CD4-positive, alpha-beta T cell treated with Interferon gamma for 1 hour (primary cell): Measurements from ENCODE around the gene HAND1.

Source experiments
- DNase-seq: peaks from one replicate; pipeline ENCODE4 v3.0.0-alpha.2; 2020

HAND1 gene

GRCh38 chr5:154503698-154504039 lies 25.6 kb upstream of the HAND1 start:
- no peak for DNase-seq

DNA sequence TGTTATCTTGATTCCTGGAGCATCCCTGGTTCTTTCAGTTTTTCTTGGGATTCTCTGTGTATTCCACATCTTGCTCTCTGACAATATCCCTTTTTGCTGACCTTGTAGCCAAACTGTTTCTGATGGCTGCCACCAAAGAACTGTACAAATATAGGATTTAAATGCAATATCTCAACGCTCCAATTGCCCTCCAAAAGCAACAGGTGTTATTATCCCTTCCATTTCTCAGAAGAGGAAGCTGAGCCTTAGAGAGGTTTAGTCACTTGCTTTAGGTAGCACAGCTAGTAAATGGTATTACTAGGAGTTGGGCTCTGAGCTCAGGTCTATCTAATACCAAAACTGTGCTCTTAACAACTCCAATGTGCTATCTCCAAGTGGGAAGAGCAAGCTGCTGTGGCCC lies 24.2 kb upstream of the HAND1 start:
- DNase-seq: no peak

DNA sequence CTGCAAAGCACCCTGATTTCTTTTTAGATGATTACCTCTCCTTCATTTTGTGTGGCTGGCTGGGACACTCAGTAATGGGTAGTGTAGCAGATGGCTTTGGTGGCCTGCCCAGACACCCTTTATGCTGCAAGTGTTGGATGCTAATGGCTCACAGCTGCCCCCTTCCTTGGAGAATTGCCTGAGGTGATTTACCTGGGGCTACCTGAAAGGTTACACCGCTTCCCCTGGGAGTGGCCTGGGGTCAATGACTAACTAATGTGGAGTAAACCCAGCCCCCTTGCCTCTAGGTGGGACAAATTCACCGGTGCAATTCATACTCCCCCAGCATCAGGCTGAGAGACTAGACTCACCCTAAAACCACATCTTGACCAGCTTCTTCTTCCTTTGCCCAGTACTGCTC lies 23.5 kb upstream of the HAND1 start:
- DNase-seq: no peak

GRCh38 chr5:154498994-154499393 lies 21.0 kb upstream of the HAND1 start:
- DNase-seq: no peak

GRCh38 chr5:154498591-154498990 lies 20.6 kb upstream of the HAND1 start:
- no peak for DNase-seq

DNA sequence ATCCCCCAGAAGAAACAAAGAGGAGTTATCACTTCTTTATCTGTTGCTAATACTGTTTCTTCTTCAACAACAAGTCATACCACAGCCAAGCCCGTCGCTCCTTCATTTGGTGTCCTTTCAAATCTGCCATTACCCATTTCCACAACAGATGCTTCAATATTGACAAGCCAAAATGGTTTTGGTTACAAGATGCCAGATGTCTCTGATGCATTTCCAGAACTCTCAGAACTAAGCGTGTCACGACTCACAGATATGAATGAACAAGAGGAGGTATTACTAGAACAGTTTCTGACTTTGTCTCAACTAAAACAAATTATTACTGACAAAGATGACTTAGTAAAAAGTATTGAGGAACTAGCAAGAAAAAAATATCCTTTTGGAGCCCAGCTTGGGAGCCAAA lies 16.0 kb upstream of the HAND1 start:
- DNase-seq: no peak

- DNase-seq: no peak
Measured at GRCh38 chr5:154493274-154493673, 15.2 kb upstream of the HAND1 start.

GRCh38 chr5:154491941-154492340 lies 13.9 kb upstream of the HAND1 start:
- no peak for DNase-seq

GRCh38 chr5:154487541-154487940 lies 9.5 kb upstream of the HAND1 start:
- no peak for DNase-seq

GRCh38 chr5:154486427-154486866 lies 8.4 kb upstream of the HAND1 start:
- no peak for DNase-seq

DNA sequence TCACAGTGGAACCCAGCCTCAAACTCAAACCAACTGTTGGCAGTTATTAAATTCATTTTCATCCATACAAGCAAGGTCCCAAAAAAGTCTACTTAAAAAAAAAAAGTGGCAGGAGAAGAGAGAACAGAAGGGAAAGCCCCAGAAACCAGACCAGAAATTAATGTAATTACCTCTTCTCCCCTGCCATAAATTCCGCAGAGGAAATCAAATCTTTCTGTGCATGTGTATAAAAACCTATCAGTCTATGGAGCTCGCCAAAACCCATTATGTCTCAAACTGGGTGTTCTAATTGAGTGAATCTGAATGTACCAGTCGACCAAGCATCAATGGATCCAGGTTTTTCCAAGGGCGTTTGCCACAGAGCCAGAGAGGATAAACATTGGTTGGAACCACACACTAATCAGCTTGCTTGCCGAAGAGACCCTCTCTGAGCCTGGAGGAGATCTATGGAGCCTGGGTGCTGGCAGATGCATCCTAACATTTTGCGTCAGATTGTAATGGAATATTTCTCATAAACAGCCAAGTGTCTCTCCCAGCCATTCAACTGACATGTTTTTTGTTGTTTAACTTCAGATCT lies 7.9 kb upstream of the HAND1 start:
- no peak for DNase-seq

DNA sequence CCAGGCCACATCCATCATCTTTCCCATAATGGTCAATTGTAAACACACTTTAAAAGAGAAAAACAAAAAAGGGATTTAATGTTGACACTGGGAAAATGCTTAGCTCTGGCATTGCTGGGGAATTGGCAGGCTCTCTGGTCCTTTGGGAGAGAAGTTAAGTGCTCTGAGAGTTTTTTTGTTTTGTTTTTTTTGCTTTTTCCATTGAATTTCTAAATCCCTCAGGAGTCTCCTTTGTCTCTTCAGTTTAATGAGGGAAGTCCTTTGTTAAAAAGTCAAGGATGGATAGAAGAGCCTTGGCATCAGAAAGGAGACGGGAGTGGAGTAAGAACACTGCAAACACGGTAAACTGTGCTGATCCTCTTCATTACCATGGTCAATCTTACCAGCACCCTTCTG lies 7.1 kb upstream of the HAND1 start:
- no peak for DNase-seq

DNA sequence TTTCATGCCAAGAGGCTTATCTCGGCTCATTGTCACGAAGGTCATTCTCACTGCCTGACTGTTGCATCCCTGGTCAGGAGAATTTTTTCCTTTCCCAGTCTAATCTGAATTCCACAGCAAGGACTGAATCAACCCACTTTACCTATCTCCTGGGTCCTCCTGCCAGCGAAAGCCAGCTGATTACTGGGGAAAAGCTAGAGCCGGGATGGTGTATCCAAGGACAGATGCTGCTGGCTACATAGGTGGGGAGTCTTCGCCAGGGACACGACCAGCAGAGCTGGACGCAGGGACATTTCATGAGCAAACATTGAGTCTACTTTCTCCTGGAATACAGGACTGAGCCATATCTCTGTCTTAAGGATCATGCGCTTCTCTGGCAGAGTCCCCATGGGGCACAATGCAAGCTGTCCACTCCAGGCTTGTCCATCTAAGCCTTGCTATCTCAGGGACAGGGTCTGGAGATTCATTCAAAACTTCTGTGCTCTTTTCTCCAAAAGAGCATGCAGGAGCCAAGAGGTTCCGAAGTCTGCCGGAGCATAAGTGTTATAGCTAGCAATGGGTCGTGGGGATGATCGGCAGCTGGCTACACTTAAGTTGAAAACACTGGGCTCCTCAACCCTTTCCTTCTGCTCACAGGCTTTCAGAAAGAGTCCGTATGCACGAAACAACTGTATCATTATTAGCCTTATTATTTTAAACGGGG lies 6.5 kb upstream of the HAND1 start:
- DNase-seq: no peak

DNA sequence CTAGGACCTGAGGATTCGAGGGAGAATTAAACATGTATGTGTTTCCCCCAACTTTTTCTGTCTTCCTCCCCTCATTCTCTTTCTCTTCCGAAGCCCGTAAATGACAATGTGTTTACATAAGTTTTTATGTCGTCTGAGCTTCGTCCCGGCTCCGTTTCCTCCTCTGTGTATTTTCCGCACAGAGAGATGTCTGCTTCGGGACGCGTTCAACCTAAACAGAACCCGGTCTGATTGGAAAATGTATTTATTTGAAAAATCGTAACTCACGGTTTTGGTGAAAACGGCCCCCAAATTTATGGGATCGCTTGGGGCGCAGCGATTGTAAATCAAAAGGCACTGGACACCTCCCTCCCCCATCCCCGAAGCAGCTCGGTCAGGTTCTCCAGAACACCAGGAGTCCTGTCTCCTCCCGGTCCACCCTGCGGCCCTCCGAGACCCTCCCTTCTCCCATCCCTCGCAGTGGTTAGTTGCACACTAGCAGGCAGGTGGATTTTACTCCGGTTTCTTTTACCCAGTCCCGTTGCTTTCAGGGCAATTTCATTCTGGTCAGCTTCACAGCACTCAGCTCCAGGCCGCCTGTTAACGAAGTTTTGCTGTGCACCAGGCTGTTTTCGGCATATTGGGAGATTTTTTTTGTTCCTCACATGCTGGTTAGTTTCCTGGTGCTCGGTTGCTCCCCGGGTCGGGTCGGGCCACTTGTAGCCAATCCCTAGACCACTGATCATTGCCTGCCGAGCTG lies 5.8 kb upstream of the HAND1 start:
- DNase-seq: no peak

DNA sequence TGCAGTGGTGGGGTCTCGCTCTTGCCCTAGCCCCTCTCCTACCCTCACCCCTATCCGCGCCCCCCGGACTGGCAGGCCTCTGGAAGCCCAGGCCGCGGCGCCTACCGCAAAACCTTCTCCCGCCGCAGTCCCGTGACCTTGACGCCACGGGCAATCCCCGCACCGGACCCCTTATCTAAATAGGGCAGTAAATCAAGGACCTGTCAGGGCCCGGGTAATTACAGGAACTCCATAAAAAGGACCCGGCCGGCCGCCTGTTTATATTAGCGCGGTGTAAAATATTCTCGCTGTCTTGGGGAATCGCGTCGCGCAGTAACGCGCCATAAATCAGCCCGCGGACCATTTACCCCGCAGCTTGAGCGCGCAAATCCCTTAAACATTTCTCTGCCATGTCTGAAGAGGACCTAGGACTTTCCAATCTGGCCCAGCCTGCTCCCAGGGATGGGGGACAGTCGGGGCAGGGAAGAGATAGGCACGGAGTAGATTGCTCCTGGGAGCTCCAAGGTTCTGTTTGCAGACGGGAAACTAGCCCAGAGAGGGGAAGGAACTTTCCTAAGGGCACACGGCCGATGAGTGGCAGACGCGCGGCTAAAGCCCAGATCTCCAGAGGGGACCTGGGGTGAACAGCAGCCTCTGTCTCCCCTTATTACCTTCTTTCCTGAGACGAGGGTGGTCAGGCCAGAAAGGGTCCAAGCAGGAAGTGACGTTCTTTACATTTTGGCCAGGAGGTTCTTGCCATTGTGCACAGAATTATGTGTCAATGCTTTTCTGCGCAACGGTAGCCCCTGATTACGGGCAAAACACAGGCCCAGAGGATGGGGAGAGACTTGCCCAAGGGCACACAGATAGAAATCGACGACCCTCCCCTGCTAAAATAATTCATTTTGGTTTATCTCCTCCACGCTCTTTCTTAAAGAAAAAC lies 4.8 kb upstream of the HAND1 start:
- no peak for DNase-seq

- no peak for DNase-seq
Measured at GRCh38 chr5:154481584-154482381, 3.8 kb upstream of the HAND1 start.

- no peak for DNase-seq
Measured at GRCh38 chr5:154480847-154481246, 2.8 kb upstream of the HAND1 start.

DNA sequence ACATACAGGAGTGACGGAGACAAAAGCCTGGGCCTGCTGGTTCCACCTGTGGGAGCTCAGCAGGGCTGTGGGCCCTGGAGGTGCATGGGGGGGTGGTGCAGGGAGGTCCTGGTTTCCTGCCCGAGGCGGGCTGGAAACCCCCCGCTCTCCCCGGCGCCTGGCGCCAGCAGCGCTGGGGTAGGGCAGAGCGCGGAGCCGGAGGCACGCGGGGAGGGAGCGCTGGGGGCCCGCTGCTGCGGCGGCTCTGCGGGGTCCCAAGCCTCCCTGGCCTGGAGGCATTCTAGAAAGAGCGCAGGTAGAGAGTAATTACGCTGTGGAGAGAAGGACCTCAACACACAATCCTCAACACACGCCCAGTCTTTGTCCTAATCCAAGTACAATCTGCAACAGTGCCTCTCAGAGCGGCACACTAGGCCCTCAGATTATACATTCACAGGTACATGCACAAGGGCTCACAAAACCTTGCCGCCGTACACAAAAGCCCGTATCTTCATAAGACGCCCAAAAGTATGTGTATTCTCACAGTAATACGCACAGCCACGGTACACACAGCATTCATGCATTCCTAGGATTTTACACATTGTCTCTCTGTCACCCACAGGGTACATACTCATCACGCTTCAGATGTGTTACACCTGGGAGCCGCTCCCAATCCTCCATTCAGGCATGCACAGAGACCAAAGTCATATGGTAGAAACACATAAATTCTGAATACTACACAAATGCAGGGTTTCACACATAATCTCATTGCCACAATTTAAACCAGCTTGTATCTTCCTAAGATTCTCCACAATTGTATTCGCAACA lies 2.1 kb upstream of the HAND1 start:
- no peak for DNase-seq

- DNase-seq: no peak
Measured at GRCh38 chr5:154479160-154479943, 1.3 kb upstream of the HAND1 start.

DNA sequence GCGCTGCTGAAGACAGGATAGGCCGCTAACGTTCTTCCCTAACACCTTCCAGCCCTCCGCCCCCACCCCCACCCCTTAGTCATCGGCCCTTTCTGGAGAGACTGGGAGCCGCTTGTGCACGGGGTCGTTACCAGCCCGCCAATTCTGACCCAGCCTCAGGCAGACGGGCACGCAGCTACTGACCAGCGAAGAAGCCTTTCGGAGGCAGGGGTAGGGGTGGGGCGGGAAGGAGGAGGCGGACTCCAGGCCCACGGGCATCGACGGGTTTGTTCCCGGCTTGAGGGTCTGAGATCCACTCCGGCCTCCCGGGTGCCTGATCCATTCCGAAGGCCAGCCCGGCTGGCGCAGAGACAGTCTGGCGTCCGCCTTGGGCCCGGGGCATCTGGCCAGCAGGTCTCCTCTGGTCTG lies 729 bp upstream of the HAND1 start:
- no peak for DNase-seq
